Tibial artery (tissue), 4 donors: ENCODE data around the gene CELA2B.

Experiments
- DNase-seq, 2 donors: peaks; one replicate each; pipeline ENCODE4 v3.0.0-alpha.2; 2019
- H3K27ac ChIP-seq, 2 donors: fragments of 200-600 bp; sonication (generic) in 1 of 2; 1 replicate in 1 of 2; 2 replicates in 1 of 2; pipeline ENCODE4 v1.5.1; 2018 to 2019; ENCODE audit warnings: mild to moderate bottlenecking in 1 of 2
- H3K27me3 ChIP-seq, 2 donors: fragments of 200-600 bp; sonication (generic) in 1 of 2; one replicate each; pipeline versions ENCODE4 v1.5.1 to v1.6.0; 2016 to 2019
- H3K36me3 ChIP-seq, 3 donors: fragments of 200-600 bp; sonication (generic) in 2 of 3; one replicate each; pipeline ENCODE4 v1.5.1; 2016 to 2019; ENCODE audit warnings: mild to moderate bottlenecking in 2 of 3
- H3K4me1 ChIP-seq, 4 donors: fragments of 200-600 bp; sonication (generic) in 2 of 4; 1 replicate in 3 of 4; 2 replicates in 1 of 4; pipeline ENCODE4 v1.5.1; 2016 to 2019
- H3K4me3 ChIP-seq, 2 donors: fragments of 200-600 bp; sonication (generic) in 1 of 2; 1 replicate in 1 of 2; 2 replicates in 1 of 2; pipeline ENCODE4 v1.5.1; 2018 to 2019; ENCODE audit warnings: mild to moderate bottlenecking in 2 of 2
- H3K9me3 ChIP-seq, 3 donors: fragments of 200-600 bp; sonication (generic) in 1 of 3; one replicate each; pipeline ENCODE4 v1.5.1; 2016 to 2019
- CTCF ChIP-seq, 2 experiments: fragments of 200-600 bp in 1 of 2; fragments of 450-650 bp in 1 of 2; IDR thresholded peaks; one replicate each; pipeline ENCODE4 v1.5.1; 2017 to 2019; ENCODE audit warnings: antibody characterized with exemption in 2 of 2, mild to moderate bottlenecking in 1 of 2, moderate library complexity in 1 of 2
- intact Hi-C: fragments of 100-400 bp; cut with DNase I; formaldehyde crosslinking; loops from one replicate; pipeline ENCODE4 v1.15.0; 2023; ENCODE audit warnings: low total_unique reads

The CELA2B gene

GRCh38 chr1:15443281-15443680, 32.6 kb upstream of the CELA2B start:
- no peak overlapping the region for H3K27ac ChIP-seq
- H3K36me3 ChIP-seq = no peaks in the 10 kb centered on the region
- H3K4me3 ChIP-seq = no peak overlapping the region
- intact Hi-C loops = no loop called here
- DNase-seq = no peak
- H3K9me3 ChIP-seq = no peaks in the 10 kb centered on the region
- H3K4me1 ChIP-seq = no peaks in the 10 kb centered on the region
- H3K27me3 ChIP-seq = peaks cover 0 to 21% of the 10 kb centered on the region in 2 donors
- no peak for TF ChIP-seq CTCF (IDR thresholded peaks at IDR 0.05)

GRCh38 chr1:15444468-15445389, 31.2 kb upstream of the CELA2B start:
- Histone ChIP-seq H3K4me1 (no peaks in the 10 kb centered on the region), H3K4me3 (no peak overlapping the region), H3K36me3 (no peaks in the 10 kb centered on the region), H3K27ac (no peak overlapping the region), H3K9me3 (no peaks in the 10 kb centered on the region), H3K27me3 (peaks cover 0 to 21% of the 10 kb centered on the region in 2 donors)
- intact Hi-C loops = no loop called here
- no peak for DNase-seq
- TF ChIP-seq CTCF (IDR thresholded peaks at IDR 0.05) = no peak

- Histone ChIP-seq H3K9me3 (no peaks in the 10 kb centered on the region), H3K27me3 (peaks cover 0 to 21% of the 10 kb centered on the region in 2 donors), H3K36me3 (no peaks in the 10 kb centered on the region), H3K4me1 (no peaks in the 10 kb centered on the region), H3K4me3 (no peak overlapping the region), H3K27ac (no peak overlapping the region)
- DNase-seq = no peak
- intact Hi-C loops = no loop called here
- TF ChIP-seq CTCF (IDR thresholded peaks at IDR 0.05) = no peak
Observed at GRCh38 chr1:15445390-15446122, 30.3 kb upstream of the CELA2B start.

GRCh38 chr1:15446212-15446611, 29.7 kb upstream of the CELA2B start:
- Histone ChIP-seq H3K4me1 (no peaks in the 10 kb centered on the region), H3K9me3 (no peaks in the 10 kb centered on the region), H3K4me3 (no peak overlapping the region), H3K27ac (no peak overlapping the region), H3K27me3 (peaks cover 0 to 22% of the 10 kb centered on the region in 2 donors), H3K36me3 (no peaks in the 10 kb centered on the region)
- intact Hi-C loops = no loop called here
- TF ChIP-seq CTCF (IDR thresholded peaks at IDR 0.05) = no peak
- DNase-seq = no peak

GRCh38 chr1:15448877-15449462, 26.9 kb upstream of the CELA2B start:
- Histone ChIP-seq H3K4me1 (no peaks in the 10 kb centered on the region), H3K27ac (no peak overlapping the region), H3K4me3 (no peak overlapping the region), H3K36me3 (no peaks in the 10 kb centered on the region), H3K9me3 (no peaks in the 10 kb centered on the region), H3K27me3 (peaks cover 0 to 25% of the 10 kb centered on the region in 2 donors)
- DNase-seq = no peak
- intact Hi-C loops = no loop called here
- no peak for TF ChIP-seq CTCF (IDR thresholded peaks at IDR 0.05)
